MM.1S (cell line): ENCODE data around the gene BBS1.
"Not testable (repeated sequence)": the region's sequence is repeated elsewhere in the genome, so short reads cannot be mapped to it uniquely, and the experiment has no call there.

Experiments
- DNase-seq: peaks from one replicate; pipeline ENCODE4 v3.0.0-alpha.2; 2015
- H2AFZ ChIP-seq: fragments of 300-600 bp; sonication (generic); 2 replicates; pipeline ENCODE4 v1.6.0; 2016; ENCODE audit warnings: antibody characterized with exemption, low read length
- H3F3A ChIP-seq: fragments of 300-600 bp; sonication (generic); 2 replicates; pipeline ENCODE4 v1.6.1; 2016; ENCODE audit warnings: mild to moderate bottlenecking, antibody characterized with exemption, low read length, moderate library complexity, mixed read lengths; ENCODE audit not compliant: insufficient read depth
- H3K27ac ChIP-seq: fragments of 300-600 bp; sonication (generic); 2 replicates; pipeline ENCODE4 v1.5.1; 2016; ENCODE audit warnings: mild to moderate bottlenecking, low read length
- H3K27me3 ChIP-seq: fragments of 300-600 bp; sonication (generic); replicated peaks from 2 replicates; pipeline ENCODE4 v1.6.0; 2016; ENCODE audit warnings: low read length; ENCODE audit not compliant: insufficient read depth
- H3K36me3 ChIP-seq: fragments of 300-600 bp; sonication (generic); replicated peaks from 2 replicates; pipeline ENCODE4 v1.6.1; 2016; ENCODE audit warnings: mild to moderate bottlenecking, low read length, mixed read lengths; ENCODE audit not compliant: insufficient read depth
- H3K4me1 ChIP-seq: fragments of 300-600 bp; sonication (generic); 2 replicates; pipeline ENCODE4 v1.6.1; 2016; ENCODE audit warnings: low read length, mixed read lengths
- H3K4me2 ChIP-seq: fragments of 300-600 bp; sonication (generic); 2 replicates; pipeline ENCODE4 v1.6.0; 2016; ENCODE audit warnings: low read depth, low read length
- H3K4me3 ChIP-seq: fragments of 300-600 bp; sonication (generic); 2 replicates; pipeline ENCODE4 v1.5.1; 2016; ENCODE audit warnings: low read length, mixed read lengths
- H3K79me2 ChIP-seq: fragments of 300-600 bp; sonication (generic); 2 replicates; pipeline ENCODE4 v1.6.1; 2016; ENCODE audit warnings: mixed run types, low read length, mixed read lengths
- H3K9ac ChIP-seq: fragments of 300-600 bp; sonication (generic); 2 replicates; pipeline ENCODE4 v1.6.1; 2016; ENCODE audit warnings: low read length, mixed read lengths
- H3K9me2 ChIP-seq: fragments of 300-600 bp; sonication (generic); replicated peaks from 2 replicates; pipeline ENCODE4 v1.6.1; 2016; ENCODE audit warnings: mild to moderate bottlenecking, low read length, mixed read lengths; ENCODE audit not compliant: insufficient read depth
- H3K9me3 ChIP-seq: fragments of 300-600 bp; sonication (generic); replicated peaks from 2 replicates; pipeline ENCODE4 v1.6.1; 2016; ENCODE audit warnings: mild to moderate bottlenecking, low read length, mixed read lengths; ENCODE audit not compliant: insufficient read depth
- H4K20me1 ChIP-seq: fragments of 300-600 bp; sonication (generic); 2 replicates; pipeline ENCODE4 v1.6.1; 2016; ENCODE audit warnings: mild to moderate bottlenecking, low read length, moderate library complexity, mixed read lengths; ENCODE audit not compliant: insufficient read depth
- EZH2 ChIP-seq: fragments of 300-600 bp; sonication (generic); optimal IDR thresholded peaks from 2 replicates; pipeline ENCODE3; 2017; ENCODE audit warnings: low read depth, mild to moderate bottlenecking, antibody characterized with exemption, low read length, mixed read lengths
- EZH2phosphoT487 ChIP-seq: fragments of 300-600 bp; sonication (generic); IDR thresholded peaks from 2 replicates; pipeline ENCODE4 v1.6.1; 2018; ENCODE audit warnings: antibody characterized with exemption, low read length
- TF ChIP-seq, protein P1 (sequence below): fragments of 300-600 bp; sonication (generic); IDR thresholded peaks from 2 replicates; pipeline ENCODE4 v1.5.1; 2016; ENCODE audit warnings: antibody characterized with exemption, low read length, mixed read lengths

The BBS1 gene

DNA sequence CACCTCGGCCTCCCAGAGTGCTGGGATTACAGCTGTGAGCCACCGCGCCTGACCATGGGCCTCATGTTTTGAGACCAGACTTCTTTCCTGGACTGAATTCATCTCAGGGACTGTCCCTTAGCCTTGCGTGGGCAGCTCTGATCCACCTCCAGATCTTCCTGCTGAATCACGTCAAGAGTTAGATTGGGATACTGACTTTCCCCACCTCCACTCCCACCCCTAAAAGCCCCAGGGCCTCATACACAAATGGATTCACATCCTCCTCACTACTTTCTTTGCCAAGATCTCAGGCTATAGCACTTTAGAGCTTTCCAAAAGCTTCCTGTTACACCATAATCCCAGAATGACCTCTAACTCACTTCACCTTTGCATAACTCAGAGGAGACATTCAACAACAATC is 70.4 kb downstream of the BBS1 start:
- Histone ChIP-seq H3K4me2 (no peak overlapping the region), H4K20me1 (no peaks in the 10 kb centered on the region), H3K4me1 (no peaks in the 10 kb centered on the region), H3K9me3 (no peaks in the 10 kb centered on the region), H2AFZ (no peak overlapping the region), H3F3A (no peaks in the 10 kb centered on the region), H3K27ac (no peak overlapping the region), H3K9me2 (no peaks in the 10 kb centered on the region), H3K79me2 (no peaks in the 10 kb centered on the region), H3K36me3 (no peaks in the 10 kb centered on the region), H3K27me3 (peaks cover 16% of the 10 kb centered on the region; the same call in 1 of the 2 replicates), H3K9ac (no peak overlapping the region), H3K4me3 (no peak overlapping the region)
- TF ChIP-seq EZH2phosphoT487: no peak
- TF ChIP-seq, protein P1, sequence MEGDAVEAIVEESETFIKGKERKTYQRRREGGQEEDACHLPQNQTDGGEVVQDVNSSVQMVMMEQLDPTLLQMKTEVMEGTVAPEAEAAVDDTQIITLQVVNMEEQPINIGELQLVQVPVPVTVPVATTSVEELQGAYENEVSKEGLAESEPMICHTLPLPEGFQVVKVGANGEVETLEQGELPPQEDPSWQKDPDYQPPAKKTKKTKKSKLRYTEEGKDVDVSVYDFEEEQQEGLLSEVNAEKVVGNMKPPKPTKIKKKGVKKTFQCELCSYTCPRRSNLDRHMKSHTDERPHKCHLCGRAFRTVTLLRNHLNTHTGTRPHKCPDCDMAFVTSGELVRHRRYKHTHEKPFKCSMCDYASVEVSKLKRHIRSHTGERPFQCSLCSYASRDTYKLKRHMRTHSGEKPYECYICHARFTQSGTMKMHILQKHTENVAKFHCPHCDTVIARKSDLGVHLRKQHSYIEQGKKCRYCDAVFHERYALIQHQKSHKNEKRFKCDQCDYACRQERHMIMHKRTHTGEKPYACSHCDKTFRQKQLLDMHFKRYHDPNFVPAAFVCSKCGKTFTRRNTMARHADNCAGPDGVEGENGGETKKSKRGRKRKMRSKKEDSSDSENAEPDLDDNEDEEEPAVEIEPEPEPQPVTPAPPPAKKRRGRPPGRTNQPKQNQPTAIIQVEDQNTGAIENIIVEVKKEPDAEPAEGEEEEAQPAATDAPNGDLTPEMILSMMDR: no peak
- no peak for TF ChIP-seq EZH2
- DNase-seq: no peak

DNA sequence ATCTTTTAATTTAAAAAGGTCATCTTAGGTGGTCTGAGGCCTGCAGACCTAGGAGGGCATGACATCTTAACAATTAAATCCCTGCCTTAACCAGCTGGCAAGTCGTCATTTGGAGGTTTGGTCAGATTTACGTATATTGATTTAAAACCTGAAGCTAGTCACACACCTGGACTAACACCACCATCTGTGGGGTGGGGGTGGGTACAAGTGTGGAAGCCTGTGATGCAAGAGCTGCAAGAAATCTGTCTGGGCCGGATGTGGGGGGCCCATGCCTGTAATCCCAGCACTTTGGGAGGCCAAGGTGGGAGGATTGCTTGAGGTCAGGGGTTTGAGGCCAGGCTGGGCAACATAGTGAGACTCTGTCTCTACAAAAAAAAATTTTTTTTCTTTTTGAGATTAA is 70.8 kb downstream of the BBS1 start:
- Histone ChIP-seq H2AFZ (no peak overlapping the region), H4K20me1 (no peaks in the 10 kb centered on the region), H3K27me3 (peaks cover 14% of the 10 kb centered on the region; the same call in 1 of the 2 replicates), H3K27ac (no peak overlapping the region), H3K4me2 (no peak overlapping the region), H3K9me2 (no peaks in the 10 kb centered on the region), H3K4me3 (no peak overlapping the region), H3K79me2 (no peaks in the 10 kb centered on the region), H3K4me1 (no peaks in the 10 kb centered on the region), H3K9me3 (no peaks in the 10 kb centered on the region), H3K36me3 (no peaks in the 10 kb centered on the region), H3K9ac (no peak overlapping the region), H3F3A (no peaks in the 10 kb centered on the region)
- no peak for DNase-seq
- TF ChIP-seq, protein P1: no peak
- TF ChIP-seq EZH2phosphoT487 (no peak), EZH2 (no peak)

DNA sequence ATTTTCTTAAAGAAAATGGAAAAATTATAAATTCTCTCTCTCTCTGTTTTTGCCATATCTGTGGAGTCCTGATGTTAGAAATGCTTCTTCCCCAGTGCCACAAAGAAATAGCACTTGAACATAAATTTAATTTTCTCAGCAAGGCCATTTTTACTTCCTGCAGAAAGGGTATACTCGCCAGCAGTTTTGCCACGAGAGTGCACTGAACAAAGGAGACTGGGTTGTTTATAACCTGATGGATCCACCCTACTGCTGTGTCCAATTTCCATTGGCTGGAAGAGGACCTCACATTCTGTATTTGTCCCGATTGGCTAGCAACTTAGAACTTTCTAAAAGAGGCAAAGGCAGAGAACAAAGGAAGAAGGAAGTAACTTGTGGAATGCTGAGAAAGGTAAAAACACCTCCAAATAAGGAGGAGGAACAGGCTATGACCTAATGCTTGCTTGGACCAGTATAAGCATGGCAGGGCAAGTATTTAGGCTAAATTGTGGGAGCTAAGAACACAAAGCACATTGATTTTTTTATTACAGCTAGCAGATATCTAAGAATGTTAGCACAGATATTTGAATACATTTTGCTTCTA is 72.2 kb downstream of the BBS1 start:
- DNase-seq, H3K79me2 ChIP-seq, H4K20me1 ChIP-seq, H3F3A ChIP-seq, H3K4me1 ChIP-seq, H3K9me3 ChIP-seq, H3K9ac ChIP-seq, H3K4me3 ChIP-seq, H3K9me2 ChIP-seq, H3K27ac ChIP-seq, H3K36me3 ChIP-seq, H3K4me2 ChIP-seq, H2AFZ ChIP-seq: not testable (repeated sequence)
- peaks cover 14% of the 10 kb centered on the region; the same call in 1 of the 2 replicates for H3K27me3 ChIP-seq
